ENCODE results near the gene NFS1.

- no peak for TF ChIP-seq POLR2A (IDR thresholded peaks at IDR 0.05)
- TF ChIP-seq CTCF (IDR thresholded peaks at IDR 0.05): no peak
Measured at GRCh38 chr20:35662551-35662950, 36.6 kb downstream of the NFS1 start.
